EL (cell line): ENCODE measurements around the gene LACTB.

Source experiments
- DNase-seq: peaks from one replicate; pipeline ENCODE4 v3.0.0-alpha.2; 2016

LACTB gene

DNA sequence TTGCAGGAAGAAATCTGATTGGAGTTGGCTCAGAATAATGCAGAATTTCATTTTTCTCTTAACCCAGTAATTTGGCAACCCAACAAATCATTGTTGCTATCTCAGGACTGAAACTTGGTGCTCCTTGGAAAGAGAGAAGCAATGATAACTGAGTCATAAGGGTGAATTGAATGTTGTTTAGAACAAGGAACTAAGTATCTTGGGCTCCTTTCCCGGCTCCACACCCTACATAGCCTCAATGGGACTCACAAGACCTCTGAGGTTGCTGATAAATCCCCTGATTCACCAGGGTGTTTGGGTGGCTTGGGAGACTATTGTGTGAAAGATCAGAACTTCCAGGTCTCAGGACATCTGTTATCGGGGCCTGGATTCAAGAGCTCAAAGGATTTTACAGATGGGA lies 60.0 kb downstream of the LACTB start:
- no peak for DNase-seq

DNA sequence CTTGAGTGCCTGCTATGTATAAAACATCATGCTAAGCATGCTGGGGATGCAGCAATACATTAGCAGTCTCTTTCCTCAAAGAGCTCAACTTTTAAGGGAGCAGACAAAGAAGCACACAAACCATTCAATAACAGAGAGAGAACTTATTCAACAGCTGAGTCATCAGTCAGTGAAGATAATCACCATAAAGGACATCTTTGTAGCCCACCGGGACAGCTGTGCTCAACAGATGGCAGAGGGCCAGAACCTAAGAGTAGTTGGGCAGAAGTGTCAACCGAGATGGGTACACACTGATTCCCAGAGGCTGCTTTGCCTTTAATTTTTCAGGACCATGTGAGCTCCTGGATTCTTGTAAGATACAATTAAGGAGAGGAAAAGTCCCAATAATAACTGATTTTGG lies 63.5 kb downstream of the LACTB start:
- no peak for DNase-seq

DNA sequence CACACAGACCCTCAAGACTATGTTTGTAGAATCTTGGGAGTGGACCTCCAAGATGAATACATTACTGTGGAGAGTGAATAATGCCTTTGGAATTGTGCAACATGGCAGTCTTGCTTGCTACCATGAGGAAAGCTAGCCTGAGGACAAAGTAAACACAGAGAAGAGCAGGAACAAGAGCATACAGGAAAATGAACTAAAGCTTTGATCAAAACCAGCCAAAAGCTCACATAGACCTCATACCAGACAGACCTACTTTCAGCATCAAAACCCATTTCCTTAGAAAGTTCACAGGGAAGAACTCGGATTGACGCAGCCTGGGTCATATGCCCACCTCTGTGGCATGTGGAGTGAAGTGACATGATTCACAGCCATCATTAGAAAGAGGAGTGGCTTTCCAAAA lies 64.4 kb downstream of the LACTB start:
- peak; percentile 85 for DNase-seq

DNA sequence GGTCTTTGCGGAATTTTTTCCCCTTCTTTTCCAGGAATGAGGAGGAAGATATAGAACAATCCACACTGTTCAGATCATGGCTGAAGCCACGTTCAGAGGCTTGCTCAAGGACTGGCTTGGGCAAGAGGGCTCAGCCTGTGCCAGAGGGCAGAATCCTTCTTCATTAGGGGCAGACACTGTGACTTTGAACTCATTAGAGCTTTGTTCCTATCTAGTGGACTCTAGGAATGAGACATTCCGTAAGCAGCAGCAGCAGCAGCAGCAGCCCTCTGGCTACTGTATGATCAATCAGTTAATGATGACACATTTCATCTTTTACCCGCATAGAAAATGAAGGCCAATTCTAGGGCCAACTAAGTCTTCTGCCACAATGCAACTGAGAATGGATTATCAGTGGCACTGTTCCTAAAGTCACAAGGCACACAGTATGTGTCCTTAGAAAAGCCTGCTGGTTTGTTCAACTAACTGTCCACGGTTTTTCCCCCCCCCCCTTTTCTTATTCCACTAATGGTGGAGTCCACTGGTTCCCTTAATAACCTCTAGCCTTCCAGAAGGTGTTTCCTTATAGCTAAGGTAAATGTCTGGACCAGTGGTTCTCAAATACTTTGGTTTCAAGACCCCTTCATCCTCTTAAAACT lies 66.0 kb downstream of the LACTB start:
- no peak for DNase-seq

DNA sequence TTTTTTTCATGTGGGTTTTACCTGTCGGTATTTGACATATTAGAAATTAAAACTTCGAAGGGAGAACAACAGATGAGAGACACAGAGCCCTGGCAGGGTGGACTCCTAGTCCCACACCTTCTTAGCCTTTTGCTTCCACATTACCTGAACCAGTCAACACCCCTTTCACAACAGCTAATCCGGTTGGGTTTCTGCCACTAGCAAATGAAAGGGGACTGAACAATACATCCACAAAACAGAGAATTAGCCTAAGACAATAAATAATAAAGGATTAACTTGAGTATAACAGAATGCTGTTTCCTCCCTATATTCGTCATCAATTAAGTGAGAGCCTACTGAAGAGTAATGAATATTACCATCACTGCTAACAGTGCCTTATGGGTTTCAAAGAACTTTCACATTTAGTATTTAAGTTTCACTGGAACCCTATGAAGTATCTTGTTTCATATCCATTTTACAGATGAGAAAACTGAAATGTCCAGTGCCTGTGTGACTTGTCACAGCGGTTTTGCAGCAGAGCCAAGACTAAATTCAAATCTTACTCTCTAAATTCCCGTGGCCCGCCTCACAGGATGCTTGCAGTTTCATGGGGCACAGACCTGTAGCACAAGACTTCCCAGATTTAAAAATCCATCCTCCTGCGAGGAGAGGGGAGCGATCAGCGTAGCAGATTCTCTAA lies 66.7 kb downstream of the LACTB start:
- DNase-seq, result peak; percentile 21

DNA sequence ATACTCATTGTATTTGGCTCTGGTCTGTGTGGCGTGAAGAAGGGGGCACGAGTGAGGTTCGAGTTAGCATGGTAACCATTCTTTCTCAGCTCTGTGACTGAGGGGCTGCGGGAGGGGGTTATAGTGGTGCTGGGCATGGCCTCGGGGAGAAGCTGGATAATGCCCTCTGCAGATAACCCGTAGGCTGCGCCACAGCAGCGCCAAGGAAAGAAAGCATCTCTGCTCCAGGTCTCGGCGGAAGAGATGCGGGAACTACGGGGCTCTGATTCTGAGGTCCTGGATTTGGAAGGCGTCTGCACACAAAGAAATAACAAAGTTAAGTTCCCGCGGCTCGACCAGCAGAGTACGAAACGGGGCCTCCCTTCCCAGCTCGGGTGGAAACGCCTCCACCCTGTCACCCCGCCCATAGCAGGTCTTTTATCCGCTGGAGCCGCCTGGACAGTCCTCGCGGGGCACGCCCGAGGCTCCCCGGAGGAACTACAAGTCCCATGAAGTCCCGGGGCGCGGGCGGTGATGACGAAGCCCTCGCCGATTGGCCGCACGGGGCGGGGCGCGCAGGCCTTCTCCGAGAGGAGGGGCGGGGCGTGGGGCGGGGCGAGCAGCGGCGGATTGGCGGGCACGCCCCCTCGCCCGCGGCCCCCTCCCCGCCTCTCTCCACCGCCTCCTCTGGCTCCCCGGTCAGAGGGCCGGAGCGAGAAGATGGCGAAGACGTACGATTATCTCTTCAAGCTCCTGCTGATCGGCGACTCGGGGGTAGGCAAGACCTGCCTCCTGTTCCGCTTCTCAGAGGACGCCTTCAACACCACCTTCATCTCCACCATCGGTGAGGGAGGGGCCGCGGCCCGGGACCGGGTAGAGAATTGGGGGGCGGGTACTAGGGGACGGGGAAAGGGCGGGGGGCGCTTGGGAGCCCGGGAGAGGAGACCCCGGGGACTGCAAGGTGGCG lies 67.5 kb downstream of the LACTB start, which contains the start of gene RAB8B:
Gene RAB8B (plus strand): TSS at position 681 of the 946 bp plus-strand sequence. CDS start 19 bp downstream, at position 700.
- peak; percentile 97 for DNase-seq

DNA sequence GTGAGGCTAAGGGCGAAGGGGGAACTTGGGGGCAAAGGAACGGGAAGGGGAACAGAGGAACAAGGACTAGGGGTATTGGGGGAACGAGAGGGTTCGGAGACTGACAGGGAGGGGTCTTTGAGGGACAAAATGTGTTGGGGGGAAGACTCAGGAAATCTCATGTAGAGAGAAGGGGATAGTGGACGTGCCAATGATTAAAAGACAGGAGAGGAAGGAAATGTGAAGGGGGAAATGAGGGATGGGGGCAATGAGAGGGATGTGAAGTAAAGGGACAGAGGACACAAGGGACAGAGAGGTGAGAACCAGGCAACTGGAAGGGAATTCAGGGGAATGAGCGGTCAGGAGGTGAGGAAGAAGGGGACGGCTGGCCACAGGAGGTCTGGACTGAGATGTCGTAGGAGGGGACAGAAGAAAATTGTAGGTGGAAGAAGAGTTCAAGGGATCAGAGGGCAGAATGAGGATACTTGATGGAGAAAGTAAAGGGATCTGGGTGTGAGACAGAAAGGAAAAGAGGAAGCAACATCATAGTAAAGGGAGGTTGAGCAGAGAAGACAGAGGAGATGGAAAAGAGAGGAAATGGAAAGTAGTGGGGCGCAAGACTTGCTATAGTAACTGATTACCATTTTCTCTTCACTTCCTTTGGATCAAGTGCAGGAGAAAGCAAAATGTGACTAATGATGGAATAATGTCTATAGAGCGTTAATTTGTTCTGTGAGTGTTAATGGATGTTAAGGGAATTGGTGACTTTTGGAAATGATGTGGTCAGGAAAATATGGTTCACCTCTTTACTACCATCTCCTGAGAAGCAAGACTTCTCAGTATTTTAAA lies 68.5 kb downstream of the LACTB start:
- DNase-seq, result peak; percentile 37

- no peak for DNase-seq
Observed at GRCh38 chr15:63190769-63191649, 69.3 kb downstream of the LACTB start.
